GM15510 (cell line): ENCODE results near the gene TBKBP1.

Source experiments
- POLR2A ChIP-seq: IDR thresholded peaks from 3 replicates; pipeline ENCODE4 v1.6.1; 2011; ENCODE audit warnings: borderline replicate concordance; ENCODE audit not compliant: insufficient read length; ENCODE audit errors: extremely low read depth

TBKBP1 gene, protein sequence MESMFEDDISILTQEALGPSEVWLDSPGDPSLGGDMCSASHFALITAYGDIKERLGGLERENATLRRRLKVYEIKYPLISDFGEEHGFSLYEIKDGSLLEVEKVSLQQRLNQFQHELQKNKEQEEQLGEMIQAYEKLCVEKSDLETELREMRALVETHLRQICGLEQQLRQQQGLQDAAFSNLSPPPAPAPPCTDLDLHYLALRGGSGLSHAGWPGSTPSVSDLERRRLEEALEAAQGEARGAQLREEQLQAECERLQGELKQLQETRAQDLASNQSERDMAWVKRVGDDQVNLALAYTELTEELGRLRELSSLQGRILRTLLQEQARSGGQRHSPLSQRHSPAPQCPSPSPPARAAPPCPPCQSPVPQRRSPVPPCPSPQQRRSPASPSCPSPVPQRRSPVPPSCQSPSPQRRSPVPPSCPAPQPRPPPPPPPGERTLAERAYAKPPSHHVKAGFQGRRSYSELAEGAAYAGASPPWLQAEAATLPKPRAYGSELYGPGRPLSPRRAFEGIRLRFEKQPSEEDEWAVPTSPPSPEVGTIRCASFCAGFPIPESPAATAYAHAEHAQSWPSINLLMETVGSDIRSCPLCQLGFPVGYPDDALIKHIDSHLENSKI

GRCh38 chr17:47693731-47694580 is at the start of gene TBKBP1:
TSS of gene TBKBP1 (plus strand) at chr17:47694161. CDS start at chr17:47696113, 1,952 bp downstream.
- no peak for TF ChIP-seq POLR2A

GRCh38 chr17:47644324-47644723 is 49.6 kb upstream of the TBKBP1 start:
- TF ChIP-seq POLR2A: no peak

- TF ChIP-seq POLR2A: peak; percentile 75
These were observed 44.6 kb upstream of the TBKBP1 start, which contains the start of gene KPNB1 for GRCh38 chr17:47649153-47649971. TSS of gene KPNB1 (plus strand) at chr17:47649919. CDS start at chr17:47650245, 326 bp downstream.

DNA sequence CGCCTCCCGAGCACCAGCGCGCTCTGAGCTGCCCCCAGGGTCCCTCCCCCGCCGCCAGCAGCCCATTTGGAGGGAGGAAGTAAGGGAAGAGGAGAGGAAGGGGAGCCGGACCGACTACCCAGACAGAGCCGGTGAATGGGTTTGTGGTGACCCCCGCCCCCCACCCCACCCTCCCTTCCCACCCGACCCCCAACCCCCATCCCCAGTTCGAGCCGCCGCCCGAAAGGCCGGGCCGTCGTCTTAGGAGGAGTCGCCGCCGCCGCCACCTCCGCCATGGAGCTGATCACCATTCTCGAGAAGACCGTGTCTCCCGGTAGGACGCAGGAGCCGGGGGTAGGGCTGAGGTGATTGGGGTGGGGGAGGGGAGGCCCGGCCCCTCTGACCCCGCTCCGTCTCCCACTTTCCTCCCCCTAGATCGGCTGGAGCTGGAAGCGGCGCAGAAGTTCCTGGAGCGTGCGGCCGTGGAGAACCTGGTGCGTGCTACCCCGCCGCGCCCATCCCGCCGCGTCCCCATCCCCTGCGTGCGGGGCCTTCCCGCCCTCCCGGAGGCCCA is 43.9 kb upstream of the TBKBP1 start:
- TF ChIP-seq POLR2A: peak; percentile 12

- no peak for TF ChIP-seq POLR2A
These were observed 43.1 kb upstream of the TBKBP1 start for GRCh38 chr17:47650525-47651522.

DNA sequence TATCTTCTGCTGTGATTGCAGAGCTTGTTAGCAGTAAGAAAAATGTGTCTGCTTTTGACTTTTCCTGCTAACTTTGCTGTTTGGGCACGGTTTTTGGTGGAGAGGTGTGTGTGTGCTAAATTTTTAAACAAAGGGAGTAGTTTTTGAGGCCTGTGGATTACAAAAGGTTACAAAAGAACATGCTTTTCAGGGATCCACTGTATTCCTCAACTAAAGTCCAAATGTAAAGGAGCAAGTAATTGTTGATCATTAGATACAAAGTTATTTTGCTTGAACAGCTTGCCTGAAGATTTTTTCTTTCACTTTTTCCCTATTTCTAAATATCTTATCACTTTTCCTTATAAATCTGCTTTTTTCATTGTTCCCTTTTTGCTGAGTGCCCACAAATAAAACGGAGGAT is 42.3 kb upstream of the TBKBP1 start:
- TF ChIP-seq POLR2A: no peak

GRCh38 chr17:47652570-47652969 is 41.4 kb upstream of the TBKBP1 start:
- TF ChIP-seq POLR2A: no peak

GRCh38 chr17:47653442-47653841 is 40.5 kb upstream of the TBKBP1 start:
- no peak for TF ChIP-seq POLR2A

- no peak for TF ChIP-seq POLR2A
These were observed 39.0 kb upstream of the TBKBP1 start for GRCh38 chr17:47654991-47655390.

- no peak for TF ChIP-seq POLR2A
These were observed 33.9 kb upstream of the TBKBP1 start for GRCh38 chr17:47660064-47660492.

DNA sequence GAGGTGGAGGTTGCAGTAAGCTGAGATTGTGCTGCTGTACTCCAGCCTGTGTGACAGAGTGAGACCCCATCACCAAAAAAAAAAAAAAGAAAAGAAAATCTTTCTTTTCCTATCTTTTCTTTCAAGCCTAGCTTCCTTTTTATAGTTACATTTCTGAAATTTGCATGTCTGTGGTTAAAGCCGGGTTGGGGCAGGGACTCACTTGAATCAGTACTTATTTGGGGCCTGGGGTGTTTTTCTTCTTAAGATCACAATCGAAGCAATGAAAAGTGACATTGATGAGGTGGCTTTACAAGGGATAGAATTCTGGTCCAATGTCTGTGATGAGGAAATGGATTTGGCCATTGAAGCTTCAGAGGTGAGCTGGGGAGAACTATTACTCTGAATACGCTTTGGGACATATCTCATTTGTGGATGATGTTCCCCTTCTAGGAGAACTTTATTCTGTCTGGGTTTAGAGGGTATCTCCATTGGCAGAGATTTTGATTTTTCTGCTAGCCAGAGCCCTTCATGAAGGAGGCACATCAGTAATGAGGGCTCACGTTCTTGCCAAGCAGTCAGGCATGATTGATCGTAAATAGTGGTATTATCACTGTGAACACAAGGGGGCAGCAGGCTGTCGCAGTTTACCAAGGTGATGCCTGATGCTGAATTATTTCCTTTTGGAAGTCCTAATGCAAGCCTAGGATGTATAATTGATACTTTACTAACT is 29.9 kb upstream of the TBKBP1 start:
- TF ChIP-seq POLR2A: no peak

DNA sequence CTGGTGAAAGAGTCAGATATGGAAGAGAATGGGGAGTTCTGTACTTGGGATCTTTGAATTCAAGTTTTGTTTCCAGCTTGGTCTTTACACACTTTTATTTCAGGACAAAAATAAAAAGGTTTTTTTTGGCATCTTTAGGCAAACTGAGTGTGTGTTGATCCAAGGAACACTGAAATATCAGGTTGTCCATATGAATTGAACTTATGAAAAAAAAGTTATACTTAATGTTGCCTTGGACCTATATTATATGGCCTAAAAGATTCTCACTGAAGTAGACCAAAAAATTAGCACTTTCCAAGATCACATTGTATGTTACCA is 29.4 kb upstream of the TBKBP1 start:
- no peak for TF ChIP-seq POLR2A
